Small intestine (tissue), 7 donors: ENCODE measurements around the gene GJB2. TPM values are rescaled to one million over a fixed set of nuclear protein-coding genes. Genes with fewer than 3 reads are reported as not detected.
"Not testable (repeated sequence)": the region's sequence is repeated elsewhere in the genome, so short reads cannot be mapped to it uniquely, and the experiment has no call there.

Experiments
- DNase-seq, 2 donors: peaks; one replicate each; pipeline versions ENCODE4 v3.0.0 to v3.0.0-alpha.2; 2013
- FAIRE-seq: peaks from 2 replicates; lab custom pipeline; 2012; peaks lifted over from hg19 to GRCh38; lab: Jason Lieb, UNC
- H3K27ac ChIP-seq, 3 donors: one replicate each; pipeline ENCODE4 v1.5.1; 2013; ENCODE audit warnings: low read length in 2 of 3, mild to moderate bottlenecking in 2 of 3, control low read depth in 1 of 3, inconsistent platforms in 1 of 3, low read depth in 1 of 3, moderate library complexity in 1 of 3
- H3K27me3 ChIP-seq, 3 donors: one replicate each; pipeline ENCODE4 v1.6.1; 2013; ENCODE audit warnings: low read length in 3 of 3, inconsistent platforms in 1 of 3; ENCODE audit not compliant: control insufficient read depth in 3 of 3, insufficient read depth in 3 of 3
- H3K36me3 ChIP-seq, 3 donors: one replicate each; pipeline ENCODE4 v1.6.1; 2013; ENCODE audit warnings: low read length in 3 of 3, inconsistent platforms in 1 of 3, low read depth in 1 of 3, mild to moderate bottlenecking in 1 of 3, moderate library complexity in 1 of 3; ENCODE audit not compliant: control insufficient read depth in 3 of 3, insufficient read depth in 2 of 3
- H3K4me1 ChIP-seq, 3 donors: one replicate each; pipeline ENCODE4 v1.6.1; 2013; ENCODE audit warnings: low read length in 2 of 3, inconsistent platforms in 1 of 3, low read depth in 1 of 3, mild to moderate bottlenecking in 1 of 3, moderate library complexity in 1 of 3; ENCODE audit not compliant: control insufficient read depth in 3 of 3, insufficient read depth in 2 of 3
- H3K4me3 ChIP-seq, 3 donors: one replicate each; pipeline ENCODE4 v1.5.1; 2013; ENCODE audit warnings: low read length in 3 of 3, control low read depth in 1 of 3, inconsistent platforms in 1 of 3, low read depth in 1 of 3, mild to moderate bottlenecking in 1 of 3, moderate library complexity in 1 of 3
- H3K9me3 ChIP-seq, 2 donors: one replicate each; pipeline ENCODE4 v1.6.1; 2013; ENCODE audit warnings: low read depth in 1 of 2, low read length in 1 of 2; ENCODE audit not compliant: control insufficient read depth in 2 of 2, insufficient read depth in 1 of 2
- WGBS, 3 donors: extraction: QIAGEN DNeasy Blood & Tissue Kit; methylation state at CpG; one replicate each; pipeline ENCODE4 v1.1.7; 2013; 5-methylcytosine and 5-hydroxymethylcytosine counted together
- polyA plus RNA-seq, 4 donors: library from polyadenylated mRNA; stranded (reverse) in 3 of 4; unstranded in 1 of 4; fragments of 200-250 nt in 3 of 4; fragments of 120-200 nt in 1 of 4; gene quantifications; one replicate each; pipeline versions ENCODE4 v1.2.1 to v1.2.3, GENCODE V29; 2013
- donor health status: healthy with polysubstance abuse.
- donor health status: control.
- donor health status: control.
- donor health status: Bipolar disorder and iron deficiency.
- donor health status: healthy.

Gene GJB2
- polyA plus RNA-seq, 4 donors: 3.6 to 15.9 (median 9.2) TPM

DNA sequence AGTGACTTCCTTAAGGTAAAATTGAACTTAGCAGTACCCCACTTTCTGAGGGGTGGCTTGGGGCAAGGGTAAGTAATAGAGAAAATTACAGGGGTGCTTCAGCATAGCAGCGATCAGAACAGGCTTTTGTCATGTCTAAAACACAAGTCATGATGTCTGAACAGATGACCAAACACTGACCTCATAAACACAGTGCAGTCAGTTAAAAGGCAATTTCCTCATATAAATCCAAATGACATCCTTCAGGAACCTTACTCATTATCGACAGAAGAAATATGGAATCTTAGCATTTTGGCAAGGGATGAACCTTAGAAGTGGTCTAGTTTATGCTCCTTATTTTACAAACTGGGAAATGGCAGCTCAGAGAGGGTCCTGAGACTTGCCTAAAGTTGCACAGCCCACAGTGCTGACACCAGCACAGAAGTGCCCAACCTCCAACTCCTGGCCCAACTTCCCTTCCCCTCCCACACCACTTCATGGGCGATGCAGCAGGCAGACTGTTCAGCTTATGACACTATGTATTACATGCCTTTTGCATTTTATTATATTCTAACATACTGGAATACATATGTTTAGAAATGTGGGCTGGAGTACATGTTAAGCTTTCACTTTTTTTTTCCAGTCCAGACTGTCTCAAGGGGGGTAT lies 35.5 kb downstream of the GJB2 start:
- H3K9me3 ChIP-seq: no peaks in the 10 kb centered on the region
- peaks cover 0 to 3% (median 2%) of the 10 kb centered on the region in 3 donors for H3K4me1 ChIP-seq
- H3K4me3 ChIP-seq: no peak overlapping the region
- WGBS, 3 donors: 43 to 58% (median 57%) methylated on average over 3 of the region's 3 CpGs
- no peak for FAIRE-seq
- no peaks in the 10 kb centered on the region for H3K36me3 ChIP-seq
- no peak overlapping the region for H3K27ac ChIP-seq
- H3K27me3 ChIP-seq: peaks cover 9 to 53% (median 35%) of the 10 kb centered on the region in 3 donors
- no peak for DNase-seq

DNA sequence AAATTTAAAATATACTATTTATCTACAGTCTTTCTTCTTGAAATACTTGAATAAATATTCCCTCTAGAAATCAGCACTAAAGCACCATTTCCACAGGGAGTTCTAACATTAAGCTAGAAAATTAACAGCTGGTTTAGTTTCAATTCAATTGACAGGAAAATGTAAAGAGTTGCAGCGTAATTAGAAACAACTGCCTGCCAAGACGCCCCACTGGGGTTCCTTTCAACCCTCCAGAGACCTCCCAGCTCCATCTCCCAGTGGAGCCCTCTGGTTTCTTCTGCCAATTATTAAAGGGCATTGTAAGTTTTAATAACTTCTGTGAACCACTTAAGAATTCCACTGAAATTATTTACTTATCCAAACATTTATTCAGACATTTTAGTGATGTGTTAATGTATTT lies 36.0 kb downstream of the GJB2 start:
- H3K4me3 ChIP-seq: no peak overlapping the region
- 30 to 45% (median 35%) methylated on average over 2 of the region's 2 CpGs for WGBS, 3 donors
- H3K36me3 ChIP-seq: no peaks in the 10 kb centered on the region
- DNase-seq (no peak), FAIRE-seq (no peak)
- peaks cover 0 to 3% (median 2%) of the 10 kb centered on the region in 3 donors for H3K4me1 ChIP-seq
- H3K9me3 ChIP-seq: no peaks in the 10 kb centered on the region
- no peak overlapping the region for H3K27ac ChIP-seq
- peaks cover 9 to 48% (median 33%) of the 10 kb centered on the region in 3 donors for H3K27me3 ChIP-seq

DNA sequence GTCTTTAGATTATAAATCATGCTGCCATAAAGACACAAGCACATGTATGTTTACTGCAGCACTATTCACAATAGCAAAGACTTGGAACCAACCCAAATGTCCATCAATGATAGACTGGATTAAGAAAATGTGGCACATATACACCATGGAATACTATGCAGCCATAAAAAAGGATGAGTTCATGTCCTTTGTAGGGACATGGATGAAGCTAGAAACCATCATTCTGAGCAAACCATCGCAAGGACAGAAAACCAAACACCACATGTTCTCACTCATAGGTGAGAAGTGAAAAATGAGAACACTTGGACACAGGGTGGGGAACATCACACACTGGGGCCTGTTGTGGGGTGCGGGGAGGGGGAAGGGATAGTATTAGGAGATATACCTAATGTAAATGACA lies 39.4 kb downstream of the GJB2 start:
- WGBS, 3 donors: 93 to 98% (median 97%) methylated on average over 2 of the region's 2 CpGs
- not testable (repeated sequence) for DNase-seq, H3K36me3 ChIP-seq, FAIRE-seq, H3K4me1 ChIP-seq, H3K4me3 ChIP-seq, H3K27ac ChIP-seq, H3K9me3 ChIP-seq
- H3K27me3 ChIP-seq: peaks cover 0 to 31% (median 17%) of the 10 kb centered on the region in 3 donors

DNA sequence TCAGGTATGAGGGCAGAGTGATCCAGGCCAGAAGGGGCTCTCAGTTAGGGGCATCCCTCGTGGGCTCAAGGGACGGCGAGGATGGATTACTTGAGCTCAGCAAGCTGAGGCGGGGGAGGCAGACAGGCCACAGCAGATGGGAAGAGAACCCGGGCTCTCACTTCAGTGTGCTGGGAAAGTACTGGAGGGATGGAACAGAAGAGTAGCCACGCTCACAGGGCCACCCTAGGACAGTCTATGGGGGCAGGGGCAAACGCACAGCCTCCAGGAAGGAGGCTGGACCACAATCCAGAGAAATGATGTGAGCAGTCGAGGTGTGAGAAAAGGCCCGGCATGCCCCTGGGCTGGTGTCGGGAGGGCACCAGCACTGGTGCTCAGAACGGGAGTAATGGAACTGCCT lies 41.1 kb downstream of the GJB2 start:
- Histone ChIP-seq H3K36me3 (no peaks in the 10 kb centered on the region), H3K4me1 (no peaks in the 10 kb centered on the region), H3K9me3 (no peaks in the 10 kb centered on the region), H3K27ac (no peak overlapping the region), H3K27me3 (peaks cover 0 to 25% (median 10%) of the 10 kb centered on the region in 3 donors), H3K4me3 (no peak overlapping the region)
- DNase-seq: no peak
- WGBS, 3 donors: 79 to 83% (median 81%) methylated on average over 11 of the region's 11 CpGs
- no peak for FAIRE-seq

DNA sequence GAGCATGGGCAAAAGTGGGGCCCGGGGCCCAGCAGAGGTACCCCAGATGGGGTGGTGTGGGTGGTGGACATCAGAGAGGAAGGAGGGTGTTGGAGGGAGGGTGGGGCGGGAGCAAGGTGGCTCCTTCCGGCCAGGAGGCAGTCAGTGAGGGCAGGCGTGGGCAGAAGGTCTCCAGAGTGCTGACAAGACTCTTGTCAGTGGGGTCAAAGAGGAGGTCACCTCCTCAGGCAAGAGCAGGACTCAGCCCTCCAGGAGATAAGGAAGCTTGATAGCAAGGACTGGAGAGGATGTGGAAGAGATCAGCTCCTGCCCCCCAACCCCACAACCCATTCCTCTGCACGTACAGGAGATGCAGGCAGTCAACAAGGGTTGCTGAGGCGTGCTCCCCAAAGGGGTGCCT lies 41.7 kb downstream of the GJB2 start:
- Histone ChIP-seq H3K4me1 (no peaks in the 10 kb centered on the region), H3K4me3 (no peak overlapping the region), H3K27ac (no peak overlapping the region), H3K36me3 (no peaks in the 10 kb centered on the region), H3K9me3 (no peaks in the 10 kb centered on the region), H3K27me3 (peaks cover 0 to 24% (median 7%) of the 10 kb centered on the region in 3 donors)
- WGBS, 3 donors: 65 to 75% (median 67%) methylated on average over 6 of the region's 6 CpGs
- FAIRE-seq (no peak), DNase-seq (no peak)

DNA sequence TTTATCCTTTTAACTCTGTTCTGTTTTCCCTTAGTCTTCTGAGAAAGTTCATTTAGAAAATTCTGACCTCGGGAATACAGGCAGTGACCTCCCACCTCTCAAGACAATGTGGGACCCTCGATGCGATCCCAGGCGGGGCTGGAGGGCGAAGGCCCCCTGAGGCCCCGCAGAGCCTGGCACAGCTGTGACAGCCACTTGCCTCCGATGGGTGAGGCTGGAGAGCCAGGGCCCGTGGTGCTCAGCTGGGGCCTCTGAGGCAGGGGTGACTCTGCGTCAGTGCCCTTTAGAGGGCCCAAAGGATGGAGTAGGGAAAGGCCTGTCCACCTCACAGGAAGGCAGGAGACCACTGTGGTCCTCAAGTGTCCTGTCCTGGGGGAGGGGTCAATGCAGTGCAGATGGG lies 42.2 kb downstream of the GJB2 start:
- DNase-seq: no peak
- no peaks in the 10 kb centered on the region for H3K9me3 ChIP-seq
- no peak overlapping the region for H3K4me3 ChIP-seq
- peaks cover 0 to 27% (median 7%) of the 10 kb centered on the region in 3 donors for H3K27me3 ChIP-seq
- no peaks in the 10 kb centered on the region for H3K36me3 ChIP-seq
- no peaks in the 10 kb centered on the region for H3K4me1 ChIP-seq
- WGBS, 3 donors: 75 to 82% (median 80%) methylated on average over 9 of the region's 9 CpGs
- H3K27ac ChIP-seq: no peak overlapping the region
- FAIRE-seq: no peak

DNA sequence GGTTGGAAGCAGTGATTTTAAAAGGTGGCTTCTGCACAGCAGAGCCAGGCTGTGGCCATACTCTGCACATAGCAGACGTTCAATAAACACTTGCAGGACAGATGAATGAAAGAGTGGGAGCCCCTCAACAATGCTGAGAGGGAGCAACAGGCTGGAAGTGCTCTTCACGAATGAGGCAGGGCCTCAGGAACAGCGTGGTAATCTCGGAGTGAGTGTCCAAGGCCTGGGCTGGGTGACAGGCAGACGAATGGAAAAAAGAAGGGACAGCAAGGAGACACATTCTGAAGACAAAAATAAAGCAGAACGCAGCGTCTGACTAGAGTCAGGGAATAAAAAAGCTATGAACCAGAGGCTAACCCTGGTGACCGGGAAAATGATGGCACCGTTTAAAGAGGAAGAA lies 43.0 kb downstream of the GJB2 start:
- Histone ChIP-seq H3K4me3 (no peak overlapping the region), H3K4me1 (no peaks in the 10 kb centered on the region), H3K27ac (no peak overlapping the region), H3K36me3 (no peaks in the 10 kb centered on the region), H3K9me3 (no peaks in the 10 kb centered on the region), H3K27me3 (peaks cover 0 to 33% (median 7%) of the 10 kb centered on the region in 3 donors)
- FAIRE-seq (no peak), DNase-seq (no peak)
- 68 to 73% (median 70%) methylated on average over 9 of the region's 9 CpGs for WGBS, 3 donors

DNA sequence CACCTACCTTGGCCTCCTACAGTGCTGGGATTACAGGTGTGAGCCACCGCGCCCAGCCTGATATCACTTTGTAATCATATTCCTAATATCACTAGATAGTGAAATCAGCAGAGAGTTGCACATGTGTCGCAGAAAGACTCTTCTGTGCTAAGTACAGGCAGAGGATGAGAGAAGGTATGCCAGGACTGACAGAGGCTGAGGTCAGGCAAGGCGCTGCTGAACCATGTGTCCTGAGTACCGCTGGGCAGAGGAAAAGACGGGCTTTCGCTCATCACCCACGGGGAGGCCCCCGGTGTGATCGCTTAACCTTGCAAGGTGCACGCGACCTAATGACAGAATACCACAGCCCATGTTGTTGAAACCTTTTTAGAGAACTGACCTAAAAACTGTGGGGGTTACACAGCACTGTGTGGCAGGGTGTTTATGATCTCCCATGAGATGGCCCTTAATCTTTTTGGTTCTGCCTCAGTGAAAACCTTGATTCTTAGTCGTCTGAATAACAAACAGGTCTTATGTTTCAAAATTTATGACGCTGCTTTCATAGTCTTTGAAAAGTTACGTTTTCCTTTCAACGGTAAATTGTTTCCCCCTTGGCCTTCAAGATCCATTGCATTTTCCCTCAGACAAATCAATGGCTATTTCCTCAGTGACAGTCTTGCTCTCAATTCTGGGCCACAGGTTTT lies 44.1 kb downstream of the GJB2 start:
- WGBS, 3 donors: 86 to 88% (median 87%) methylated on average over 16 of the region's 16 CpGs
- H3K9me3 ChIP-seq: no peaks in the 10 kb centered on the region

More for the DNA sequence above, 44.1 kb downstream of the GJB2 start:
- no peaks in the 10 kb centered on the region for H3K4me1 ChIP-seq
- FAIRE-seq (no peak), DNase-seq (no peak)
- no peaks in the 10 kb centered on the region for H3K36me3 ChIP-seq
- no peak overlapping the region for H3K4me3 ChIP-seq
- H3K27me3 ChIP-seq: peaks cover 0 to 38% (median 10%) of the 10 kb centered on the region in 3 donors
- H3K27ac ChIP-seq: no peak overlapping the region
